Liver (tissue), 9 donors: ENCODE measurements around the gene PSMD1. TPM values are rescaled to one million over a fixed set of nuclear protein-coding genes. Genes with fewer than 3 reads are reported as not detected.
A peak's percentile ranks its signal among the peaks of the same experiment; 100 is the strongest.

Source experiments
- DNase-seq: peaks from one replicate; pipeline ENCODE4 v3.0.0-alpha.2; 2017; ENCODE audit warnings: low spot score
- H3K27ac ChIP-seq, 2 donors: one replicate each; pipeline ENCODE4 v1.7.0; 2013; ENCODE audit warnings: inconsistent platforms in 2 of 2, low read length in 2 of 2, control low read depth in 1 of 2, low read depth in 1 of 2, mild to moderate bottlenecking in 1 of 2
- H3K27me3 ChIP-seq, 4 donors: one replicate each; pipeline versions ENCODE4 v1.6.1 to v1.7.0; 2013; ENCODE audit warnings: low read length in 3 of 4, inconsistent platforms in 1 of 4, mild to moderate bottlenecking in 1 of 4, moderate library complexity in 1 of 4; ENCODE audit not compliant: control insufficient read depth in 4 of 4, insufficient read depth in 4 of 4
- H3K36me3 ChIP-seq, 4 donors: one replicate each; pipeline versions ENCODE4 v1.6.1 to v1.7.0; 2013; ENCODE audit warnings: low read length in 3 of 4, mild to moderate bottlenecking in 3 of 4, low read depth in 1 of 4, moderate library complexity in 1 of 4; ENCODE audit not compliant: control insufficient read depth in 4 of 4, insufficient read depth in 3 of 4
- H3K4me1 ChIP-seq, 4 donors: one replicate each; pipeline versions ENCODE4 v1.6.1 to v1.7.0; 2013; ENCODE audit warnings: low read length in 3 of 4, mild to moderate bottlenecking in 3 of 4, moderate library complexity in 1 of 4; ENCODE audit not compliant: control insufficient read depth in 4 of 4, insufficient read depth in 4 of 4
- H3K4me3 ChIP-seq, 3 donors: one replicate each; pipeline versions ENCODE4 v1.6.1 to v1.7.0; 2013; ENCODE audit warnings: low read length in 3 of 3, control low read depth in 1 of 3, low read depth in 1 of 3, mild to moderate bottlenecking in 1 of 3
- H3K9ac ChIP-seq, 2 donors: one replicate each; pipeline ENCODE4 v1.7.0; 2013; ENCODE audit warnings: low read length in 2 of 2, mild to moderate bottlenecking in 2 of 2, moderate library complexity in 2 of 2, control low read depth in 1 of 2, low read depth in 1 of 2
- H3K9me3 ChIP-seq, 4 donors: one replicate each; pipeline versions ENCODE4 v1.6.1 to v1.7.0; 2013; ENCODE audit warnings: low read length in 3 of 4; ENCODE audit not compliant: control insufficient read depth in 4 of 4
- CTCF ChIP-seq: fragments of 150-350 bp; IDR thresholded peaks from 2 replicates; pipeline ENCODE4 v1.5.1; 2017; ENCODE audit warnings: improper control_type of control experiment, low read depth, low read length; ENCODE audit not compliant: missing input control
- FOXA1 ChIP-seq: IDR thresholded peaks from 2 replicates; pipeline ENCODE4 v1.6.1; 2016; ENCODE audit warnings: antibody characterized with exemption
- FOXA2 ChIP-seq: IDR thresholded peaks from 2 replicates; pipeline ENCODE4 v1.6.1; 2016; ENCODE audit warnings: antibody characterized with exemption
- GABPA ChIP-seq, 2 donors: IDR thresholded peaks in 1 of 2; conservative IDR thresholded peaks in 1 of 2; 2 replicates each; pipeline ENCODE4 v1.6.1; 2016; ENCODE audit warnings: antibody characterized with exemption in 2 of 2, mild to moderate bottlenecking in 1 of 2, moderate library complexity in 1 of 2
- HNF4A ChIP-seq, 2 donors: conservative IDR thresholded peaks; 2 replicates each; pipeline ENCODE4 v1.6.1; 2016; ENCODE audit warnings: antibody characterized with exemption in 2 of 2, mild to moderate bottlenecking in 2 of 2
- JUND ChIP-seq, 2 donors: IDR thresholded peaks; 2 replicates each; pipeline ENCODE4 v1.6.1; 2016; ENCODE audit warnings: antibody characterized with exemption in 2 of 2
- MAX ChIP-seq: IDR thresholded peaks from 2 replicates; pipeline ENCODE4 v1.6.1; 2016; ENCODE audit warnings: antibody characterized with exemption
- NR2F2 ChIP-seq: IDR thresholded peaks from 2 replicates; pipeline ENCODE4 v1.6.1; 2016; ENCODE audit warnings: antibody characterized with exemption
- RAD21 ChIP-seq, 2 donors: IDR thresholded peaks; 2 replicates each; pipeline ENCODE4 v1.6.1; 2016; ENCODE audit warnings: antibody characterized with exemption in 2 of 2, mild to moderate bottlenecking in 2 of 2
- REST ChIP-seq: IDR thresholded peaks from 2 replicates; pipeline ENCODE4 v1.6.1; 2016; ENCODE audit warnings: antibody characterized with exemption, mild to moderate bottlenecking
- RXRA ChIP-seq, 2 donors: IDR thresholded peaks; 2 replicates each; pipeline ENCODE4 v1.6.1; 2017 to 2018; ENCODE audit warnings: antibody characterized with exemption in 2 of 2, mild to moderate bottlenecking in 1 of 2
- SP1 ChIP-seq: IDR thresholded peaks from 2 replicates; pipeline ENCODE4 v1.6.1; 2018; ENCODE audit warnings: antibody characterized with exemption, mild to moderate bottlenecking
- TAF1 ChIP-seq: conservative IDR thresholded peaks from 2 replicates; pipeline ENCODE4 v1.6.1; 2016; ENCODE audit warnings: antibody characterized with exemption, mild to moderate bottlenecking
- YY1 ChIP-seq: IDR thresholded peaks from 2 replicates; pipeline ENCODE4 v1.6.1; 2016; ENCODE audit warnings: antibody characterized with exemption, mild to moderate bottlenecking
- ZBTB33 ChIP-seq: IDR thresholded peaks from 2 replicates; pipeline ENCODE4 v1.6.1; 2016; ENCODE audit warnings: antibody characterized with exemption
- WGBS: extraction: QIAGEN DNeasy Blood & Tissue Kit; methylation state at CpG from one replicate; pipeline ENCODE4 v1.1.7; 2013; 5-methylcytosine and 5-hydroxymethylcytosine counted together
- polyA plus RNA-seq, 2 donors: library from polyadenylated mRNA; stranded (reverse) in 1 of 2; unstranded in 1 of 2; fragments of 200-250 nt in 1 of 2; fragments of >200 nt in 1 of 2; fragmentation: Nextera tagmentation in 1 of 2; extraction: Ambion mirVana in 1 of 2; gene quantifications; one replicate each; pipeline versions ENCODE4 v1.2.1 to v1.2.3, GENCODE V29; 2013 to 2015
- total RNA-seq, 2 donors: library from RNA; depleted of rRNA; stranded (reverse); fragments of >200 nt; gene quantifications; one replicate each; pipeline ENCODE4 v1.2.3, GENCODE V29; 2014
- donor health status: healthy.
- donor health status: healthy.
- donor health status: healthy.
- donor health status: healthy.
- donor health status: healthy.

PSMD1 gene
- total and polyA plus RNA-seq, 4 donors: 31.7 to 83.3 (median 68.1) TPM

- Histone ChIP-seq H3K4me1 (peaks cover 20 to 66% (median 57%) of the 10 kb centered on the region in 4 donors), H3K9me3 (no peaks in the 10 kb centered on the region), H3K36me3 (peaks cover 6 to 22% (median 12%) of the 10 kb centered on the region in 4 donors), H3K4me3 (no peak overlapping the region), H3K27me3 (no peaks in the 10 kb centered on the region), H3K27ac (peak overlapping the region in 1 of 2 donors; percentile 45), H3K9ac (no peak overlapping the region)
- WGBS: 84% methylated on average over 5 of the region's 5 CpGs
- TF ChIP-seq YY1 (no peak), GABPA (IDR thresholded peaks at IDR 0.05 in 1 of 2, conservative IDR thresholded peaks at IDR 0.05 in 1 of 2) (no peak), RXRA (IDR thresholded peaks at IDR 0.05) (no peak), REST (no peak), HNF4A (conservative IDR thresholded peaks at IDR 0.05) (no peak), CTCF (no peak), ZBTB33 (no peak), RAD21 (IDR thresholded peaks at IDR 0.05) (no peak), FOXA2 (no peak), FOXA1 (no peak), JUND (IDR thresholded peaks at IDR 0.05) (no peak), SP1 (no peak)
- DNase-seq: no peak
These were observed 9.8 kb upstream of the PSMD1 start for GRCh38 chr2:231046916-231047273.

GRCh38 chr2:231047274-231047922, 9.3 kb upstream of the PSMD1 start:
- TF ChIP-seq RXRA (IDR thresholded peaks at IDR 0.05) (peak in 1 of 2 donors; percentile 14), NR2F2 (no peak), JUND (IDR thresholded peaks at IDR 0.05) (no peak), RAD21 (IDR thresholded peaks at IDR 0.05) (no peak), TAF1 (no peak), ZBTB33 (no peak), MAX (no peak), GABPA (IDR thresholded peaks at IDR 0.05 in 1 of 2, conservative IDR thresholded peaks at IDR 0.05 in 1 of 2) (no peak)
- Histone ChIP-seq H3K4me3 (no peak overlapping the region), H3K9ac (no peak overlapping the region), H3K36me3 (peaks cover 3 to 17% (median 10%) of the 10 kb centered on the region in 4 donors), H3K9me3 (no peaks in the 10 kb centered on the region), H3K27ac (peak overlapping the region; percentile 29 to 61), H3K27me3 (no peaks in the 10 kb centered on the region), H3K4me1 (peaks cover 22 to 66% (median 60%) of the 10 kb centered on the region in 4 donors)
- WGBS: 35% methylated on average over 8 of the region's 8 CpGs
- DNase-seq: no peak
